Lung (tissue), 12 donors: Measurements from ENCODE around the gene UGT1A3. TPM values are rescaled to one million over a fixed set of nuclear protein-coding genes. Genes with fewer than 3 reads are reported as not detected.

ENCODE experiments used
- ATAC-seq: fragments of 200-7000 bp; cut with Tn5 transposase; one replicate; pipeline ENCODE4 v1.9.1; 2020; ENCODE audit warnings: moderate number of reproducible peaks; ENCODE audit not compliant: insufficient read depth, low FRiP score
- DNase-seq, 3 donors: peaks; one replicate each; pipeline ENCODE4 v3.0.0-alpha.2; 2013 to 2017
- H3K27ac ChIP-seq, 2 donors: one replicate each; pipeline ENCODE4 v1.5.1; 2013; ENCODE audit warnings: mild to moderate bottlenecking in 2 of 2, moderate library complexity in 2 of 2, control low read depth in 1 of 2, inconsistent platforms in 1 of 2, low read depth in 1 of 2, low read length in 1 of 2
- H3K27me3 ChIP-seq, 3 donors: one replicate each; pipeline ENCODE4 v1.5.1; 2013; ENCODE audit warnings: low read length in 2 of 3; ENCODE audit not compliant: control insufficient read depth in 3 of 3, insufficient read depth in 3 of 3
- H3K36me3 ChIP-seq, 4 donors: one replicate each; pipeline ENCODE4 v1.5.1; 2013; ENCODE audit warnings: low read length in 4 of 4, mild to moderate bottlenecking in 1 of 4, moderate library complexity in 1 of 4; ENCODE audit not compliant: control insufficient read depth in 4 of 4, insufficient read depth in 4 of 4
- H3K4me1 ChIP-seq, 5 donors: one replicate each; pipeline ENCODE4 v1.5.1; 2013; ENCODE audit warnings: low read length in 5 of 5, mild to moderate bottlenecking in 2 of 5, moderate library complexity in 1 of 5; ENCODE audit not compliant: control insufficient read depth in 5 of 5, insufficient read depth in 5 of 5
- H3K4me3 ChIP-seq: one replicate; pipeline ENCODE4 v1.5.1; 2013; ENCODE audit warnings: mild to moderate bottlenecking, control low read depth, moderate library complexity
- H3K9ac ChIP-seq, 2 donors: one replicate each; pipeline ENCODE4 v1.5.1; 2013; ENCODE audit warnings: low read length in 2 of 2, control low read depth in 1 of 2; ENCODE audit not compliant: insufficient read depth in 1 of 2
- H3K9me3 ChIP-seq, 4 donors: one replicate each; pipeline ENCODE4 v1.5.1; 2013; ENCODE audit warnings: low read length in 3 of 4, mild to moderate bottlenecking in 1 of 4, moderate library complexity in 1 of 4; ENCODE audit not compliant: control insufficient read depth in 4 of 4, insufficient read depth in 3 of 4
- CTCF ChIP-seq: IDR thresholded peaks from 2 replicates; pipeline ENCODE4 v1.5.1; 2012; ENCODE audit warnings: mild to moderate bottlenecking; ENCODE audit errors: control extremely low read depth, extremely low read depth
- WGBS, 2 donors: extraction: QIAGEN DNeasy Blood & Tissue Kit; methylation state at CpG; one replicate each; pipeline ENCODE4 v1.1.7; 2013; 5-methylcytosine and 5-hydroxymethylcytosine counted together
- polyA plus RNA-seq, 2 donors: library from polyadenylated mRNA; stranded (reverse); fragments of 200-250 nt; gene quantifications; one replicate each; pipeline ENCODE4 v1.2.1, GENCODE V29; 2013
- total RNA-seq, 2 donors: library from RNA; depleted of rRNA in 1 of 2; stranded (reverse); fragments of >200 nt in 1 of 2; gene quantifications; one replicate each; pipeline ENCODE4 v1.2.1, GENCODE V29; 2014 to 2021
- donor health status: control.
- donor health status: control.
- donor health status: Bipolar disorder and iron deficiency.
- donor health status: healthy.
- donor health status: DM: yes; HTN: yes; CAD: no.

UGT1A3 gene
- total and polyA plus RNA-seq, 4 donors, result not detected

- 94 to 95% methylated on average over 13 of the region's 13 CpGs for WGBS, 2 donors
- H3K4me3 ChIP-seq, result no peak overlapping the region
- no peak overlapping the region for H3K27ac ChIP-seq
- DNase-seq, result no peak
- H3K4me1 ChIP-seq, result no peaks in the 10 kb centered on the region
- no peak for ATAC-seq
- no peaks in the 10 kb centered on the region for H3K27me3 ChIP-seq
- TF ChIP-seq CTCF, result no peak
- no peaks in the 10 kb centered on the region for H3K36me3 ChIP-seq
- H3K9ac ChIP-seq, result no peak overlapping the region
- no peaks in the 10 kb centered on the region for H3K9me3 ChIP-seq
Measured at GRCh38 chr2:233795735-233796171, 66.9 kb downstream of the UGT1A3 start.

GRCh38 chr2:233796254-233796653 is 67.4 kb downstream of the UGT1A3 start:
- Histone ChIP-seq H3K4me3 (no peak overlapping the region), H3K4me1 (no peaks in the 10 kb centered on the region), H3K36me3 (no peaks in the 10 kb centered on the region), H3K27ac (no peak overlapping the region), H3K9me3 (no peaks in the 10 kb centered on the region), H3K9ac (no peak overlapping the region), H3K27me3 (no peaks in the 10 kb centered on the region)
- WGBS, 2 donors, result 86 to 92% methylated on average over 9 of the region's 9 CpGs
- no peak for ATAC-seq
- no peak for TF ChIP-seq CTCF
- DNase-seq, result no peak

- Histone ChIP-seq H3K36me3 (no peaks in the 10 kb centered on the region), H3K4me1 (no peaks in the 10 kb centered on the region), H3K27me3 (no peaks in the 10 kb centered on the region), H3K9me3 (no peaks in the 10 kb centered on the region), H3K9ac (no peak overlapping the region), H3K4me3 (no peak overlapping the region), H3K27ac (no peak overlapping the region)
- DNase-seq (no peak), ATAC-seq (no peak)
- WGBS, 2 donors, result 81 to 85% methylated on average over 14 of the region's 14 CpGs
- TF ChIP-seq CTCF, result no peak
Measured at GRCh38 chr2:233798335-233799086, 69.7 kb downstream of the UGT1A3 start.
